ENCODE measurements around the gene KIF25. TPM values are rescaled to one million over a fixed set of nuclear protein-coding genes. Genes with fewer than 3 reads are reported as not detected.

Gene KIF25
- total RNA-seq, 1 experiment from 2014 or later = 0.42 TPM

GRCh38 chr6:168026925-168027324, 29.5 kb downstream of the KIF25 start:
- Histone ChIP-seq H3K27me3 (ENCODE audit: control insufficient read depth, insufficient read depth, low read length) (no peaks in the 10 kb centered on the region), H3K36me3 (replicated peaks; ENCODE audit: control insufficient read depth, insufficient read depth, low read length) (no peaks in the 10 kb centered on the region), H3K4me3 (ENCODE audit: insufficient read depth, low read depth, low read length) (no peak overlapping the region)
- DNase-seq = no peak

- Histone ChIP-seq H3K27me3 (ENCODE audit: control insufficient read depth, insufficient read depth, low read length) (no peaks in the 10 kb centered on the region), H3K36me3 (replicated peaks; ENCODE audit: control insufficient read depth, insufficient read depth, low read length) (no peaks in the 10 kb centered on the region), H3K4me3 (ENCODE audit: insufficient read depth, low read depth, low read length) (no peak overlapping the region)
- no peak for DNase-seq
These were observed 30.1 kb downstream of the KIF25 start for GRCh38 chr6:168027521-168027920.

DNA sequence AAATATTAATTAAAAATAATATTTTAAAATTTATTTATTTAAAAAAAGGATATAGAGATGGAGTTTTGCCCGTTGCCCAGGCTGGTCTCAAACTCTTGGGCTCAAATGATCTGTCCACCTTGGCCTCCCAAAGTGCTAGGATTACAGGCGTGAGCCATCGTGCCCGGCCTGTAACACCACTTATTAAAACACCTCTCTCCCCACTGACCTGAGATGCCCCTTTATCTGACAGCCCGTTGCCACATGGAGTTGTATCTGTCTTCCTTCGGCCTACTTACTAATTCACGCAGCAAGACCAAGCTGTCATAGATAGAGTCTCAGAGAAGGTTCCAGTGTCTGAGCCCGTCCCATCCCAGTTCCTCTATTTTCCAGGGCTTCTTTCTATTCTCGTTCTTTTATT, 30.7 kb downstream of the KIF25 start:
- no peak for DNase-seq
- no peak overlapping the region for H3K4me3 ChIP-seq (ENCODE audit: insufficient read depth, low read depth, low read length)
- H3K36me3 ChIP-seq (replicated peaks; ENCODE audit: control insufficient read depth, insufficient read depth, low read length) = no peaks in the 10 kb centered on the region
- no peaks in the 10 kb centered on the region for H3K27me3 ChIP-seq (ENCODE audit: control insufficient read depth, insufficient read depth, low read length)

DNA sequence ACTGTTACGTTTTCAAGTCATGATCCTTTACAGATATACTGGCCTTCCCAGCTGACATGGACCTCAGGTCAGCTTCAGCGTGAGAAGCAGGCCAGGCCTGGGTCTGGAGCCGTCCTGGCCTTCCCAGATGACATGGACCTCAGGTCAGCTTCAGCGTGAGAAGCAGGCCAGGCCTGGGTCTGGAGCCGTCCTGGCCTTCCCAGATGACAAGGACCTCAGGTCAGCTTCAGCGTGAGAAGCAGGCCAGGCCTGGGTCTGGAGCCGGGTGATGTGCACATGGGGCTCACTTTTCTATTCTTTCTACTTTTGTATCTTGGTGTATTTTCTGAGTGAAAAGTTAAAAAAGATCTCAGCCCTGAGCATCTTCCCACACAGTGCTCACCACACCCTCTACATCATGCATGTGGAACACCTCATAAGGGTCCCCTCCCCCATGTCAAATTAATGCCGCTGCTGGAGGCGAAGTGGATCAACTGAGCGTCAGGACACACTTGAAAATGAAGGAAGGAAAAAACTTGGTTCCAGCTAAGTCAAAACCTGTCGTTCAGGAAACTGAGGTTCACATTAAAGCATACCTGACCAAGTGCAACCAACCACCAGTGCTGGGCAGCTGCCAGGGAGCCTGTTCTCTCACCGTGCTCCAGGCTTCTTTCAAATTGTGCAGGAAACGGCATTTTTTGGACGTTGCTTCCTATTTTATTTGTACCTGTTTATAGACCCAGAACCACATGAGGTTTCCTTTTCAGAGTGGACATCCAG, 32.2 kb downstream of the KIF25 start:
- no peaks in the 10 kb centered on the region for H3K27me3 ChIP-seq (ENCODE audit: control insufficient read depth, insufficient read depth, low read length)
- no peaks in the 10 kb centered on the region for H3K36me3 ChIP-seq (replicated peaks; ENCODE audit: control insufficient read depth, insufficient read depth, low read length)
- no peak overlapping the region for H3K4me3 ChIP-seq (ENCODE audit: insufficient read depth, low read depth, low read length)
- DNase-seq = no peak

GRCh38 chr6:168030218-168030746, 32.8 kb downstream of the KIF25 start:
- Histone ChIP-seq H3K4me3 (ENCODE audit: insufficient read depth, low read depth, low read length) (no peak overlapping the region), H3K27me3 (ENCODE audit: control insufficient read depth, insufficient read depth, low read length) (no peaks in the 10 kb centered on the region)
- DNase-seq = no peak

DNA sequence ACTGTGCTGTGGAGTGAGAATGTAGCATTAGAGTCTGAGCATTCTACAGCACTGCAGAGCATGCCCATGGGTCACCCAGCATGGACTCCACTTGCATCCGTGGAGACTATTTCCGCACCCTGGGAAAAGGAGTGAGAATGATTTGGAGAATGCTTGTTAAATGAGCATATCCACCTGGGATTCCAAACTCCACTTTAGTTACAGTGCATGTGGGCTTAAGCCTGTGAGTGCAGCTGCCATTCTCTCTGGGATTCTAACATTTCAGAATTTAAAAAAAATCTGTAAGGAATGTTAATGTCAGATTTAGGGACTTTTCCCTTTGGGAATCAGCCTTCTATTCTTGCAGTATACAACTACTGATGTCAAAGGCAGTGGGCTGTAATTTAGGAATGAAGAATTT, 33.4 kb downstream of the KIF25 start:
- H3K4me3 ChIP-seq (ENCODE audit: insufficient read depth, low read depth, low read length) = no peak overlapping the region
- H3K36me3 ChIP-seq (replicated peaks; ENCODE audit: control insufficient read depth, insufficient read depth, low read length) = no peaks in the 10 kb centered on the region
- no peaks in the 10 kb centered on the region for H3K27me3 ChIP-seq (ENCODE audit: control insufficient read depth, insufficient read depth, low read length)
- DNase-seq = no peak

More at GRCh38 chr6:168030218-168030746, 32.8 kb downstream of the KIF25 start:
- no peaks in the 10 kb centered on the region for H3K36me3 ChIP-seq (replicated peaks; ENCODE audit: control insufficient read depth, insufficient read depth, low read length)

- Histone ChIP-seq H3K36me3 (replicated peaks; ENCODE audit: control insufficient read depth, insufficient read depth, low read length) (no peaks in the 10 kb centered on the region), H3K4me3 (ENCODE audit: insufficient read depth, low read depth, low read length) (no peak overlapping the region), H3K27me3 (ENCODE audit: control insufficient read depth, insufficient read depth, low read length) (no peaks in the 10 kb centered on the region)
- DNase-seq = no peak
These were observed 34.0 kb downstream of the KIF25 start for GRCh38 chr6:168031411-168031971.

DNA sequence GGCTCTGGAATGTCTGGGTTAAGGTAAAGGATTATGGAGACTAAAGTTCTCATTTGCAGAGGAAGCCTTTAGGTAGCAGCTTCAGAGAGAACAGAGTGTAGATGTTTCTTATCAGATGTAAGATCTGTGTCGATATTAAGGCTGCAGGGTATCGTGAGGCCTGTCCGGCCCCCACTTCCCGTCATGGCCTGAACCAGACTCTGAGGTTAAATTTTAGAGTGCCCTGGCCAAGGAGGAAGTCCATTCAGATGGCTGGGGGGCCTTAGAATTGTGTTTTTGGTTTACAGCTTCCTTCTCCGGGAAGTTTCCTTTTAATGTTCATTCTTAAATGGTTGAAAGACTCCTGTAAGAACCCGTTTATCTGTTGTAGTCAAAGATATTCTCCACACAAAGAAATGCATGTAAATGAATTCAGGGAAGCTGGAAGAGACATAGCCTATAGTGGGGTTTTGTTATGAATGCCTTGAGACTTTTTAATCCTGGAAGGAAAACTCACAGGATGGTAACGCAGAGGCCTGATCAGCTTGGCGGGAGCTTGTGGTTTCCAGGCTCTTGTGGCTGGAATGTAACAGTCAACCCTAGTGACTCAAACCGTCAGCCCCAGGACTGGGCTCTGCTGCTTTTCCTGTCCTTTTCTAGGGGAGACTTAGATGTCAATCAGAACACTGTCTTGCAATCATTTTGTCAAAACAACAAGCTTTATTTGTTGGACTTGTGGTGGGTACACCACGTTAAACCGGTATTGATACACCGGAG, 34.7 kb downstream of the KIF25 start:
- H3K36me3 ChIP-seq (replicated peaks; ENCODE audit: control insufficient read depth, insufficient read depth, low read length) = no peaks in the 10 kb centered on the region
- peak; percentile 54 for DNase-seq
- no peak overlapping the region for H3K4me3 ChIP-seq (ENCODE audit: insufficient read depth, low read depth, low read length)
- no peaks in the 10 kb centered on the region for H3K27me3 ChIP-seq (ENCODE audit: control insufficient read depth, insufficient read depth, low read length)

DNA sequence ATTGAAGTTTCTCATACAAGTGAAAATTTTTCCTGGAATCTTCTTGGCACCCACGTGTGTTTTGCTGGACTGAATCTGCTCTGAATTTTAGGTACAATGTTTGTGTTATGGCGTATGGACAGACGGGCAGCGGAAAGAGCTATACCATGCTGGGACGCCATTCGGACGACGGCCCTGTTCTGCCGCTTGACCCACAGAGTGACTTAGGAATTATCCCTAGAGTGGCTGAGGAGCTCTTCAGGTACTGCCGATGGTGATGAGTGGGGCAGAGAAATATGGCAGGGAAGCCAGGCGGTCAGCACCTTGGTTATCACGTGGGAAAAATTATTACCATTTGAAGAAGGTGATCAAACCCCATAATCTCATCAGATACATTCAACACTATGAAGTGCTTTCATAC, 36.3 kb downstream of the KIF25 start:
- Histone ChIP-seq H3K36me3 (replicated peaks; ENCODE audit: control insufficient read depth, insufficient read depth, low read length) (no peaks in the 10 kb centered on the region), H3K4me3 (ENCODE audit: insufficient read depth, low read depth, low read length) (no peak overlapping the region), H3K27me3 (ENCODE audit: control insufficient read depth, insufficient read depth, low read length) (no peaks in the 10 kb centered on the region)
- DNase-seq = no peak

DNA sequence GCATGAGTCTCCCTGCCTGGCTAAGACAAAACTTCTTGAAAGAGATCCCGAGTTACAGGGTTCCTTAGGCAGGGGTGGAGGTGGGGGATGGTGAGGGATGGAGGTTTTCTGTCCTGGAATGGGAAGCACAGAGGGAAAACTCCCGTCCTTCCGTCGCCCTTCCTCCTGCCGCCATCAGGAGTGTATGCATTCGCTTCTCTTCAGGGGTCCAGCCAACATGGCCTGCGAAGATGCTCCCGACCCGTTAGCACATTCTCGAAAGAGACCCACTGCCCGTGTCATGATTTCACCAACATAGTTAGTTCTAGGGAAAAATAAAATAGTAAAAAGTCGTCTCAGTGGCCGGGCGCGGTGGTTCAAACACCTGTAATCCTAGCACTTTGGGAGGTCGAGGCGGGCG, 37.1 kb downstream of the KIF25 start:
- no peak overlapping the region for H3K4me3 ChIP-seq (ENCODE audit: insufficient read depth, low read depth, low read length)
- H3K36me3 ChIP-seq (replicated peaks; ENCODE audit: control insufficient read depth, insufficient read depth, low read length) = no peaks in the 10 kb centered on the region
- peak; percentile 43 for DNase-seq
- H3K27me3 ChIP-seq (ENCODE audit: control insufficient read depth, insufficient read depth, low read length) = no peaks in the 10 kb centered on the region

DNA sequence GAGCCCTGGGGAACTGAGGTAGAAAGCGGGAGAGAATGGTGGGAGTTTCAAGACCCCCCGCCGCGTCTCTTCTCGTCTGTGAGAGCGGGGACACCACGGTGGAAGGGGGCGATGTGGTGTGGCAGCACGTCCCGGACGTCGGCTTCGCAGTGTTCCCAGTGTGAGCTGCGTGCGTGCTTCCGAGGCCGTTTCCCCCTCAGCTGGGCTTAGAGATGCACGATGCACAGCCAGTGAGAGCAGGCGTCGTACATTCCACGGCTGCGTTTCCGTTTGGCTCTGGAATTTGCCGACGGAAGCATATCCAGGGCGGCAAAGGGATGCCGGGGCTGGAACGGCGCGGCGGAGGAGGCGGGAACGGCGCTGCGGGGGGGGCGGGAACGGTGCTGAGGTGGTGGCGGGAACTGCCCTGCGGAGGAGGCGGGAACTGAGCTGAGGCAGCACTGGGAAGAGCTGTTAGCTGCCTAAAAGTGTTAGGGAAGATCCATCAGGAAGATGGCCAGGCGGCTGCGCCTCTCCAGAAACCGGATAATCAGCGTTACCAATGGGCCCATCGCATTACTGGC, 37.7 kb downstream of the KIF25 start:
- H3K4me3 ChIP-seq (ENCODE audit: insufficient read depth, low read depth, low read length) = peak overlapping the region; percentile 4; the same call in 1 of the 2 replicates
- H3K27me3 ChIP-seq (ENCODE audit: control insufficient read depth, insufficient read depth, low read length) = no peaks in the 10 kb centered on the region
- H3K36me3 ChIP-seq (replicated peaks; ENCODE audit: control insufficient read depth, insufficient read depth, low read length) = no peaks in the 10 kb centered on the region
- DNase-seq = peak; percentile 85

DNA sequence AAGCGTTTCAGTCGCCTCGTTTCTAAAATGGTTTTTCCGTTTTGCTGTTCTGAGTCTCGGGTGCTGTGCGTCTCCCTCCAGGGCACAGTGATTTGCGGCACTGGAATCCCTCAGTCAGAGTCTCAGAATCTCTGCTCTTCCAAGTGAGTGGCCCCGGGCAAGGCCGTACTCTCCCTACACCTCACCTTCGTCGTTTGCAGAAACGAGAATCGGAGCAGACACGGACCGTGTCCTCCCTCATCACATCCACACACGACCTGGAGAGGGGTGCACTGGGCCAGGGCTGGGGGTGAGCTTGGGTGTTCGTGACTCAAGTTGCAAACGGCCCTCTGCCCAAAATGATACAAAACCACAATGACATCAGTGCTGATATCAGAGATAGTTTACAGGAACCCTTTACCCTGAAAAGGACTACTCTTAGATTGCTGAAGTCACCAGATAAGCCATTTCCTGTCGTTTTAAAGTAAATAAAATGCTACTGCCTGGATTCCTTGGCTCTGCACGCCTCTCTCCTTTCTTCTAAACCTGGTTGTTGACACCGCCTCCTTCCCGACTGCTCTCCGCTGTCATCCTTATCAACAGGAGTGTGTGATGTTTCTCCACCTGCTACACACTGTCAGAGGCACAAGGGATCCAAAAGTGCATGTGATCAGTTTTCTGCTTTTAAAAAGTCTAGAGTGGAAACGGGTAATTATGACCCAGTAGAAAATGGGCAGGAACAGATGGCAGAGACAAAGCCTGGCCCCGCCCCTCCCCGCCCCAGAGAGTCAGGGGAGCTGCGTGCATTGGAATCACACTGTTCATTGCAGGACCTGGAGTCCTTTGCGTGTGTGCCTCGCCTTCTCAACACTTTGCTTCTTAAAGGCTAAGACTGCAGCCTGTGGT, 38.4 kb downstream of the KIF25 start:
- peak; percentile 51 for DNase-seq
- H3K4me3 ChIP-seq (ENCODE audit: insufficient read depth, low read depth, low read length) = peak overlapping the region; percentile 1; the same call in 1 of the 2 replicates
- H3K27me3 ChIP-seq (ENCODE audit: control insufficient read depth, insufficient read depth, low read length) = no peaks in the 10 kb centered on the region
- H3K36me3 ChIP-seq (replicated peaks; ENCODE audit: control insufficient read depth, insufficient read depth, low read length) = no peaks in the 10 kb centered on the region

DNA sequence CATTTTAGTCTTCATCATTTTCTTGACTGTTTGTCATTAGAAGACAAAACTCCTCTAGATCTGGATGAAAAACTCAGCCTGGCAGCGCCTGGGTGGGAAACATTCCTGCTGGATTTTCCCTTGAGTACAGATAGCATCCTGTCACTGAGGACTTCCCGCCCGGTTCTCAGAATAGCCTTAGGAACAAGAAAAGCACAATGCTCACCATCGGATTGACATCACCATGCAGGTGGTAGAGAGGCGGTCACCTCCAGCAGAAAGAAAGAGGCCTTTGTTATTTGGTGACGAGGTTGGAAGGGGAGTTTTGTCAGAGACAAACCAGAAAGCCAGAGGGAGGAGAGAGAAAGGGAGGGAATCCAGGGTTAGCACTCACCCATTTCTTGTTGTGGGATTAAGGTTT, 39.8 kb downstream of the KIF25 start:
- Histone ChIP-seq H3K36me3 (replicated peaks; ENCODE audit: control insufficient read depth, insufficient read depth, low read length) (no peaks in the 10 kb centered on the region), H3K4me3 (ENCODE audit: insufficient read depth, low read depth, low read length) (no peak overlapping the region), H3K27me3 (ENCODE audit: control insufficient read depth, insufficient read depth, low read length) (no peaks in the 10 kb centered on the region)
- DNase-seq = no peak

DNA sequence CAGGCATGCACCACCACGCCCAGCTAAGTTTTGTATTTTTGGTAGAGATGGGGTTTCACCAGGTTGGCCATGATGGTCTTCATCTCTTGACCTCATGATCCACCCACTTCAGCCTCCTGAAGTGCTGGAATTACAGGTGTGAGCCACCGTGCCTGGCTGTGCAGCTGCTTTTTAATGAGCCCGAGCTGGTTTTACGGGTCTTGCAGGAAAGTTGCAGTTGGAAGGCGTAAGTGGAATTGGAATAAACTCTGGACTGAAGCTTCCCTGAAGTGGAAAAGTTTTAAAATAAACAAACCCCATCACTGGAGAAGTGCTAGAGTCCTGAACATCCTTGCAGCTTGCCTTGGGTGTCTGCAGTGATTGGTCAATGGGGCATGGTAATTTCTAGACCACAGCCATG, 40.4 kb downstream of the KIF25 start:
- H3K36me3 ChIP-seq (replicated peaks; ENCODE audit: control insufficient read depth, insufficient read depth, low read length) = no peaks in the 10 kb centered on the region
- DNase-seq = no peak
- no peak overlapping the region for H3K4me3 ChIP-seq (ENCODE audit: insufficient read depth, low read depth, low read length)
- H3K27me3 ChIP-seq (ENCODE audit: control insufficient read depth, insufficient read depth, low read length) = no peaks in the 10 kb centered on the region

All from H7 (cell line).